ENCODE data around the gene RAB38. TPM values are rescaled to one million over a fixed set of nuclear protein-coding genes. Genes with fewer than 3 reads are reported as not detected.

The RAB38 gene
- total RNA-seq, 4 donors from 2014 or later = 0.75 to 2.1 (median 0.80) TPM

DNA sequence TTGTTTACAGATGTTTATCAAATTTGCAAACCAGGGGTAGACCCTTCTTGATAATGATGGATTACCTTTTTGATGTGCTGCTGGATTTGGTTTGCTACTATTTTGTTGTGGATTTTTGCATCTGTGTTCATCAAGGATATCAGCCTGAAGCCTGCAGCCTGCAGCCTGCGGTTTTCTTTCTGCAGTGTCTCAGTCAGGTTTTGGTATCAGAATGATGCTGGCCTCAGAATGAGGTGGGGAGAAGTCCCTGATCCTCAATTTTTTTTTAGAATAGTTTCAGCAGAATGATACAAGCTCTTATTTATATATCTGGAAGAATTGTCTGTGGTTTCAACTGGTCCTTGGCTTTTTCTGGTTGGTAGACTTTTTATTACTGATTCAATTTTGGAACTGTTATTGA is 19.7 kb upstream of the RAB38 start:
- intact Hi-C loops (cut with DNase I) = no loop called here
- Histone ChIP-seq H3K36me3 (no peaks in the 10 kb centered on the region), H3K27me3 (no peaks in the 10 kb centered on the region), H3K27ac (replicated peaks in 1 of 4) (no peak overlapping the region), H3K4me1 (no peaks in the 10 kb centered on the region), H3K9me3 (peaks cover 0 to 25% (median 18%) of the 10 kb centered on the region in 4 donors), H3K4me3 (no peak overlapping the region)
- WGBS = 47% methylated on average over 1 of the region's 1 CpG
- no peak for DNase-seq (ENCODE audit: extremely low spot score)
- TF ChIP-seq POLR2AphosphoS5 (IDR thresholded peaks at IDR 0.05) (no peak), POLR2A (IDR thresholded peaks at IDR 0.05; ENCODE audit: low read depth) (no peak), CTCF (IDR thresholded peaks at IDR 0.05) (no peak), EP300 (IDR thresholded peaks at IDR 0.05) (no peak)

- no peak overlapping the region for H3K4me3 ChIP-seq
- intact Hi-C loops (cut with DNase I) = no loop called here
- DNase-seq (ENCODE audit: extremely low spot score) = no peak
- H3K27ac ChIP-seq (replicated peaks in 1 of 4) = no peak overlapping the region
- TF ChIP-seq CTCF (IDR thresholded peaks at IDR 0.05) (no peak), POLR2A (IDR thresholded peaks at IDR 0.05; ENCODE audit: low read depth) (no peak), EP300 (IDR thresholded peaks at IDR 0.05) (no peak), POLR2AphosphoS5 (IDR thresholded peaks at IDR 0.05) (no peak)
- no peaks in the 10 kb centered on the region for H3K36me3 ChIP-seq
- H3K9me3 ChIP-seq = peaks cover 0 to 25% (median 18%) of the 10 kb centered on the region in 4 donors
- H3K4me1 ChIP-seq = no peaks in the 10 kb centered on the region
- H3K27me3 ChIP-seq = no peaks in the 10 kb centered on the region
These were observed 18.0 kb upstream of the RAB38 start for GRCh38 chr11:88193278-88193677.

DNA sequence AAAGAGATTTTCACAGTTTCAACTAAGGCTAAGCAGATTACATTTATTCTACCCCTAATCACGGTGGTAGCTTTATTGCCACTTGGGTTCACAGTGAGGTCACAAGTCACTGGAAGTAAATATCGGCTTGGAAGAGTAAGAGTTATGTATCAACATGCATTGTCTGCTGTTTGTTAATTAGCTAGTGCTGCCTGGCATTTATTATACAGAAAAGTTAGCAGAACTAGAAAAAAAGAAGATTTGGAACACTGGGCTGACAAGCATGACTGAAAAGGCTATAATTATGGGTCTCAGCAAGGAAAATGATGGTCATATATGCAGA is 13.7 kb upstream of the RAB38 start:
- H3K27ac ChIP-seq (replicated peaks in 1 of 4) = no peak overlapping the region
- TF ChIP-seq CTCF (IDR thresholded peaks at IDR 0.05) (no peak), EP300 (IDR thresholded peaks at IDR 0.05) (no peak), POLR2A (IDR thresholded peaks at IDR 0.05; ENCODE audit: low read depth) (no peak), POLR2AphosphoS5 (IDR thresholded peaks at IDR 0.05) (no peak)
- no peaks in the 10 kb centered on the region for H3K4me1 ChIP-seq
- H3K36me3 ChIP-seq = no peaks in the 10 kb centered on the region
- no peak overlapping the region for H3K4me3 ChIP-seq
- DNase-seq (ENCODE audit: extremely low spot score) = no peak
- no peaks in the 10 kb centered on the region for H3K27me3 ChIP-seq
- intact Hi-C loops (cut with DNase I) = no loop called here
- no peaks in the 10 kb centered on the region for H3K9me3 ChIP-seq
- WGBS = 47% methylated on average over 2 of the region's 2 CpGs

GRCh38 chr11:88188251-88188931 is 13.1 kb upstream of the RAB38 start:
- no peak for TF ChIP-seq CTCF (IDR thresholded peaks at IDR 0.05)
- no peak for TF ChIP-seq POLR2A (IDR thresholded peaks at IDR 0.05; ENCODE audit: low read depth)
- TF ChIP-seq POLR2AphosphoS5 (IDR thresholded peaks at IDR 0.05) = no peak
- TF ChIP-seq EP300 (IDR thresholded peaks at IDR 0.05) = no peak
- Histone ChIP-seq H3K27me3 (no peaks in the 10 kb centered on the region), H3K4me1 (no peaks in the 10 kb centered on the region), H3K9me3 (no peaks in the 10 kb centered on the region), H3K4me3 (no peak overlapping the region), H3K27ac (replicated peaks in 1 of 4) (no peak overlapping the region), H3K36me3 (no peaks in the 10 kb centered on the region)
- intact Hi-C loops (cut with DNase I) = no loop called here
- DNase-seq (ENCODE audit: extremely low spot score) = no peak
- 51% methylated on average over 3 of the region's 3 CpGs for WGBS

GRCh38 chr11:88183233-88183632 is 8.0 kb upstream of the RAB38 start:
- intact Hi-C loops (cut with DNase I) = no loop called here
- no peaks in the 10 kb centered on the region for H3K27me3 ChIP-seq
- no peaks in the 10 kb centered on the region for H3K4me1 ChIP-seq
- TF ChIP-seq POLR2AphosphoS5 (IDR thresholded peaks at IDR 0.05) = no peak
- TF ChIP-seq EP300 (IDR thresholded peaks at IDR 0.05) = no peak
- TF ChIP-seq CTCF (IDR thresholded peaks at IDR 0.05) = no peak
- no peak for TF ChIP-seq POLR2A (IDR thresholded peaks at IDR 0.05; ENCODE audit: low read depth)
- H3K36me3 ChIP-seq = no peaks in the 10 kb centered on the region
- H3K9me3 ChIP-seq = no peaks in the 10 kb centered on the region
- no peak for DNase-seq (ENCODE audit: extremely low spot score)
- WGBS = 94% methylated on average over 3 of the region's 3 CpGs
- H3K4me3 ChIP-seq = no peak overlapping the region
- no peak overlapping the region for H3K27ac ChIP-seq (replicated peaks in 1 of 4)

Measured in esophagus muscularis mucosa (tissue), 4 donors.